Measurements from ENCODE around the gene MKX. TPM values are rescaled to one million over a fixed set of nuclear protein-coding genes. Genes with fewer than 3 reads are reported as not detected.

MKX gene
- total and polyA plus RNA-seq, 2 donors (not counting 3 experiments of a cell fraction or from before 2014, with no cell fraction given) = not detected

GRCh38 chr10:27715505-27715904 is 30.1 kb downstream of the MKX start:
- CTCF ChIA-PET = no interaction called here
- no TSS peak for BruUV-seq (replicated peaks)
- dilution Hi-C loops (cut with MboI; ENCODE audit: extremely low pct_ligation_motif_present, low sequenced_read_pairs) = no loop called here
- TF ChIP-seq POLR2A (IDR thresholded peaks at IDR 0.05; ENCODE audit: low read depth, low read length) (no peak), GATA2 (IDR thresholded peaks at IDR 0.05; ENCODE audit: insufficient read depth, insufficient read length, low read depth, low read length) (no peak)
- Histone ChIP-seq H3K9me3 (replicated peaks; ENCODE audit: control insufficient read depth, insufficient read depth, low read length) (no peaks in the 10 kb centered on the region), H3K79me2 (ENCODE audit: control insufficient read depth, insufficient read depth, low read length) (no peaks in the 10 kb centered on the region), H3K4me2 (ENCODE audit: insufficient read depth, low read length) (no peak overlapping the region), H2AFZ (ENCODE audit: low read depth, low read length) (no peak overlapping the region), H3K27ac (ENCODE audit: insufficient read depth, low read depth, low read length) (no peak overlapping the region), H3K27me3 (ENCODE audit: control insufficient read depth in 2 of 2, insufficient read depth in 2 of 2, low read length in 2 of 2) (no peaks in the 10 kb centered on the region), H4K20me1 (replicated peaks; ENCODE audit: control insufficient read depth, extremely low read depth, insufficient read depth, low read length) (no peaks in the 10 kb centered on the region), H3K4me1 (ENCODE audit: control insufficient read depth, extremely low read depth, insufficient read depth, low read length) (no peaks in the 10 kb centered on the region), H3K9ac (replicated peaks; ENCODE audit: extremely low read depth, insufficient read depth, low read length) (no peak overlapping the region), H3K4me3 (replicated peaks in 1 of 3; ENCODE audit: insufficient read depth in 1 of 3, low read depth in 1 of 3, low read length in 3 of 3) (no peak overlapping the region), H3K36me3 (ENCODE audit: control insufficient read depth in 2 of 2, extremely low read depth in 1 of 2, insufficient read depth in 2 of 2, low read length in 2 of 2) (no peaks in the 10 kb centered on the region), H3K9me1 (replicated peaks; ENCODE audit: control insufficient read depth, extremely low read depth, insufficient read depth, low read length) (no peaks in the 10 kb centered on the region)
- POLR2A ChIA-PET = no interaction called here
- FAIRE-seq (no peak), DNase-seq (ENCODE audit: low read depth, low spot score) (no peak)
- intact Hi-C loops (cut with micrococcal nuclease) = no loop called here

GRCh38 chr10:27714349-27714748 is 31.3 kb downstream of the MKX start:
- Histone ChIP-seq H3K4me2 (ENCODE audit: insufficient read depth, low read length) (no peak overlapping the region), H3K36me3 (ENCODE audit: control insufficient read depth in 2 of 2, extremely low read depth in 1 of 2, insufficient read depth in 2 of 2, low read length in 2 of 2) (no peaks in the 10 kb centered on the region), H3K27ac (ENCODE audit: insufficient read depth, low read depth, low read length) (no peak overlapping the region), H3K79me2 (ENCODE audit: control insufficient read depth, insufficient read depth, low read length) (no peaks in the 10 kb centered on the region), H2AFZ (ENCODE audit: low read depth, low read length) (no peak overlapping the region), H3K9me1 (replicated peaks; ENCODE audit: control insufficient read depth, extremely low read depth, insufficient read depth, low read length) (no peaks in the 10 kb centered on the region), H3K4me1 (ENCODE audit: control insufficient read depth, extremely low read depth, insufficient read depth, low read length) (no peaks in the 10 kb centered on the region), H3K9me3 (replicated peaks; ENCODE audit: control insufficient read depth, insufficient read depth, low read length) (no peaks in the 10 kb centered on the region), H4K20me1 (replicated peaks; ENCODE audit: control insufficient read depth, extremely low read depth, insufficient read depth, low read length) (no peaks in the 10 kb centered on the region), H3K27me3 (ENCODE audit: control insufficient read depth in 2 of 2, insufficient read depth in 2 of 2, low read length in 2 of 2) (peaks cover 2% of the 10 kb centered on the region in 2 experiments), H3K9ac (replicated peaks; ENCODE audit: extremely low read depth, insufficient read depth, low read length) (no peak overlapping the region), H3K4me3 (replicated peaks in 1 of 3; ENCODE audit: insufficient read depth in 1 of 3, low read depth in 1 of 3, low read length in 3 of 3) (no peak overlapping the region)
- ChIA-PET CTCF (no interaction called here), POLR2A (no interaction called here)
- FAIRE-seq (no peak), DNase-seq (ENCODE audit: low read depth, low spot score) (no peak)
- intact Hi-C loops (cut with micrococcal nuclease) (no loop called here), dilution Hi-C loops (cut with MboI; ENCODE audit: extremely low pct_ligation_motif_present, low sequenced_read_pairs) (no loop called here)
- TF ChIP-seq POLR2AphosphoS5 (IDR thresholded peaks at IDR 0.05; ENCODE audit: insufficient read depth, low read depth, low read length) (no peak), MYC (IDR thresholded peaks at IDR 0.05; ENCODE audit: low read depth, low read length) (no peak), CTCF (IDR thresholded peaks at IDR 0.05; ENCODE audit: extremely low read depth in 1 of 2, insufficient read depth in 1 of 2, low read depth in 1 of 2, low read length in 2 of 2) (no peak), JUN (IDR thresholded peaks at IDR 0.05; ENCODE audit: borderline replicate concordance, insufficient read depth, insufficient read length, low read depth) (no peak), EZH2 (IDR thresholded peaks at IDR 0.05; ENCODE audit: borderline replicate concordance, low read depth, low read length, severe bottlenecking) (no peak), MAX (IDR thresholded peaks at IDR 0.05; ENCODE audit: insufficient read depth, insufficient read length) (no peak), POLR2A (IDR thresholded peaks at IDR 0.05; ENCODE audit: low read depth, low read length) (no peak), GATA2 (IDR thresholded peaks at IDR 0.05; ENCODE audit: insufficient read depth, insufficient read length, low read depth, low read length) (no peak), FOS (IDR thresholded peaks at IDR 0.05; ENCODE audit: borderline replicate concordance, insufficient read depth, low read length) (no peak)
- no TSS peak for BruUV-seq (replicated peaks)

Measured in endothelial cell of umbilical vein (primary cell).